ENCODE measurements around the gene PPP1R27. TPM values are rescaled to one million over a fixed set of nuclear protein-coding genes. Genes with fewer than 3 reads are reported as not detected.
"Not testable (repeated sequence)": the region's sequence is repeated elsewhere in the genome, so short reads cannot be mapped to it uniquely, and the experiment has no call there.

The PPP1R27 gene
- total RNA-seq, 2 donors from 2014 or later = not detected

- Mint-ChIP-seq H3K27ac (no peak overlapping the region), H3K36me3 (peaks cover 18 to 22% of the 10 kb centered on the region in 2 donors)
- peak in 1 of 2 donors; percentile 6 for ATAC-seq
Observed at GRCh38 chr17:81846743-81847689, 12.2 kb upstream of the PPP1R27 start.

DNA sequence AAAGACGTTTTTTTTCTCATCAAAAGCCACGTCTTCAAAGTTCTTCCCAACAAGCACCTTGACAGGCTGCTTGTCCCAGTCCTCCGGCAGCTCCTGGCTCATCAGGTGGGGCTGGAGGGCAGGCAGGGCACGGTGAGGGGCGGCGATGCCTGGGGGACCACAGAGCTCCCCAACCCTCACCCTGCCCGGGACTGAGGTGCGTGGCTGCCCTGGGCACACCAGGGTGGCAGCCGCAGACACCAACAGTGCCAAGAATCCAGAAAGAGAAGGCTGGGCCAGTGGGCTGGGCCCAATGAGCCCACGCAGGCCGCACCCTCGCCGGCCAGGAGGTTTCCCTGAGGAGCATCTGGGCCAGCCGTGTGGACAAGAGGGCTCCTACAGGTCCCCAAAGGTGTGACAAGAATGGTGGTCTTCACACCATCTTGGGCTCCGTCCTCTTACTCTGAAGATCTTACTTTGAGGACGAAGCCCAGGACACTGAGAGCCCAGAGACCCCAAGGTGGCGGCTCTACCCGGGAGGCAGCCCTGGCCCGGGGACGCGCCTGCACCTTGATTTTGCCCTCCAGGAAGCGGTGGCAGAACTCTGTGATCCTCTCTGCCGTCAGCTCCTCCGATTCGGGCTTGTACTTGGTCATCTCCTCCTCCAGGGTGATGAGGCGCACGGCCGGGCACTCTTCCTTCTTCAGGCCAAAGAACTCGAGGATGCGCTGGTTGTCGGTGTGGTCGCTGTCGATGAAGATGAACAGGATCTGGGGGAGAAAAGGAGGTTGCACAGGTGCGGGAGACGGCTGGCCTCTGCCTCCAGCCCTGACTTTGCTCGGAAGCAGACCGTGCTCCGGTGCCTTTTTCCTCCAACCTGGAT is 11.3 kb upstream of the PPP1R27 start:
- Mint-ChIP-seq H3K27ac (no peak overlapping the region), H3K36me3 (peaks cover 8 to 13% of the 10 kb centered on the region in 2 donors)
- ATAC-seq = no peak

More at GRCh38 chr17:81846743-81847689, 12.2 kb upstream of the PPP1R27 start:
- no peaks in the 10 kb centered on the region for H3K9me3 Mint-ChIP-seq
- DNase-seq (ENCODE audit: low spot score in 2 of 2) = no peak

DNA sequence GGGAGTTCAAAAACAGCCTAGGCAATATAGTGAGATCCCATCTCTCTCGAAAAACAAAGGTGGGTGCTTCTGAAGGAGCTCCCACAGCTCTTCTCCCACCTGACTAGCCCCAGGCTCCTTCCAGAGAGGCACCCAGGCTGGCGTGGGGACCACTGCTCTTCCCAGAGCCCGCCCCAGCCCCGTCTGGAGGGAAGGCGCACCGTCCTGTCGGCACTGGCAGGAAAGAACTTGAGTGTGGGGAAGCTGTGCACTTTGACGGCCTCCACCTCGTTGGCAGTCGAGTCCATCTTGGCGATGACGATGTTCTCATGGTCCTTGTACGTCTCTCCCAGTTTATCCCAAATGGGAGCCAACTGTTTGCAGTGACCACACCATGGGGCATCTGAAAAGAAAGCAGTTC is 10.5 kb upstream of the PPP1R27 start:
- DNase-seq (ENCODE audit: low spot score in 2 of 2) = no peak

More for the DNA sequence above, 11.3 kb upstream of the PPP1R27 start:
- no peaks in the 10 kb centered on the region for H3K9me3 Mint-ChIP-seq
- no peak for DNase-seq (ENCODE audit: low spot score in 2 of 2)

DNA sequence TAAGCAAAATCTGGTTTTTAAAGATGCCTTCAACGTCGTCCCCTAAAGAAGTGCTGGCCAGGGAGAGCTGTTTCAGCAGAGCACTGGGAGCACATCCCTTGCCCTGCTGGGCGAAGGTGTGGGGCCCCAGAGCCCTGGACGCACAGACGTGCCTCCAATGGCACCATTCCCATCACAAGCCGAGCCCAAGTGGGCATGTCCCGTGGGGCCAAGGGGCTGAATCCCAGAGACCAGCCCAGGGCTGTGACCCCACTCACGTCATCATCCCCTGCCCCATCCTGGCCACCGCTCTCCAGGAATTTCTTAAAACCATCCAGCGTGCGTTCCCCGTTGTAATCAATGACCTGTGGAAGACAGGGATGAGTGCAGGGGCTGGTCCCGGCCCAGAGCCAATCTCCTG is 10.0 kb upstream of the PPP1R27 start:
- ATAC-seq (no peak), DNase-seq (ENCODE audit: low spot score in 2 of 2) (no peak)
- Mint-ChIP-seq H3K36me3 (peaks cover 6 to 11% of the 10 kb centered on the region in 2 donors), H3K27ac (no peak overlapping the region), H3K9me3 (no peaks in the 10 kb centered on the region)

More for the DNA sequence above, 10.5 kb upstream of the PPP1R27 start:
- ATAC-seq = no peak
- Mint-ChIP-seq H3K9me3 (no peaks in the 10 kb centered on the region), H3K27ac (no peak overlapping the region), H3K36me3 (peaks cover 6 to 11% of the 10 kb centered on the region in 2 donors)

- peaks cover 6 to 11% of the 10 kb centered on the region in 2 donors for H3K36me3 Mint-ChIP-seq
- H3K9me3 Mint-ChIP-seq = no peaks in the 10 kb centered on the region
- no peak overlapping the region for H3K27ac Mint-ChIP-seq
- ATAC-seq = no peak
- no peak for DNase-seq (ENCODE audit: low spot score in 2 of 2)
Observed at GRCh38 chr17:81844327-81844851, 9.5 kb upstream of the PPP1R27 start.

DNA sequence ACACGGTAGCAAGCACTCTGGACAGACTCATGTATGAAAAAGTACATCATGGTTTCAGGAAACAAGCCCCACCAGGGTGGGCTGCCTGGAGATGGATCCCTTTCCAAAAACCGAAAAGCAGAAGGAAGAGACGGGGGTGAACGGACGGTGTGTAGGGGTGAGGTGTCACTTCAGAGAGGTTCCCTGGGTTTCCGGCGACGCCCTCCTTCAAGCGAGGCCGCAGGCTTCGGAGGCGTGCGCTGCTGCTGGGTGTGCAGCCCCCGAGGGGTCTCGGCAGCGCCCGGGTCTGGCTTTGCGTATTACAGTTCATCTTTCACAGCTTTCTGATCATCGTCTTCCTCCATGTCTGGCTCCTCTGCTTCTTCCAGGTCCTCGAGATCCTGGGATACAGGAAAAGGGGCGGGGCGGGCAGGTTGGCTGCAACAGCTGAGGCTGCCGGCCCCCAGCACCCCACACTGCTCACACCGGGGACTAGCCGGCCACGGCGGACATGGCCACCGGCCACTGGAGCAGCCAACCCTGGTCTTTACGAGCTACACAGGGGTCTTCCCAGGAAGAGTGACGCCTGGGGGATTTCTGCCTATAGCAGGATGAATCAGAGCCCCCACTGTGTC is 9.0 kb upstream of the PPP1R27 start:
- Mint-ChIP-seq H3K27ac (peak overlapping the region in 1 of 2 donors; percentile 84), H3K36me3 (peaks cover 6 to 11% of the 10 kb centered on the region in 2 donors), H3K9me3 (no peaks in the 10 kb centered on the region)
- DNase-seq (ENCODE audit: low spot score in 2 of 2) (no peak), ATAC-seq (no peak)

- ATAC-seq (peak in 1 of 2 donors; percentile 13), DNase-seq (ENCODE audit: low spot score in 2 of 2) (no peak)
- H3K9me3 Mint-ChIP-seq = no peaks in the 10 kb centered on the region
- peaks cover 6 to 11% of the 10 kb centered on the region in 2 donors for H3K36me3 Mint-ChIP-seq
- no peak overlapping the region for H3K27ac Mint-ChIP-seq
Observed at GRCh38 chr17:81842725-81843504, 8.1 kb upstream of the PPP1R27 start.

- no peak for DNase-seq (ENCODE audit: low spot score in 2 of 2)
- H3K9me3 Mint-ChIP-seq = no peaks in the 10 kb centered on the region
- H3K36me3 Mint-ChIP-seq = peaks cover 6 to 11% of the 10 kb centered on the region in 2 donors
- ATAC-seq = no peak
- H3K27ac Mint-ChIP-seq = no peak overlapping the region
Observed at GRCh38 chr17:81842378-81842724, 7.5 kb upstream of the PPP1R27 start.

DNA sequence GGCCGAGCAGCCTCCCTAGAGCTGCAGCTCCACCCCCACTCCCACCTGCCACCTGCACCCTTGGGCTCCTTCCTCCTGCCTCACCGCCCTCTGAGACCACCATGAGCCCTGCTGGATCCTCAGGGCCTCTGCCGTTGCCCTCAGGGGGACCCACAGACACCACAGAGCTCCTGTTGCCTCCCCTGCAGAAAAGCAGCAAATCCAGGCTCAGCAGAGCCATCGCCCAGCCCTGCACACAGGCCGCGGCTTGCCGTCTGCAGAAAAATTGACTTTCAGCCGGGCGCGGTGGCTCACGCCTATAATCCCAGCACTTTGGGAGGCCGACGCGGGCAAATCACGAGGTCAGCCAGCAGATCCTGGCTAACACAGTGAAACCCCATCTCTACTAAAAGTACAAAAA is 7.0 kb upstream of the PPP1R27 start:
- DNase-seq (ENCODE audit: low spot score in 2 of 2) = no peak
- H3K36me3 Mint-ChIP-seq = peaks cover 6 to 11% of the 10 kb centered on the region in 2 donors

GRCh38 chr17:81840826-81841778 is 6.3 kb upstream of the PPP1R27 start:
- H3K9me3 Mint-ChIP-seq = no peaks in the 10 kb centered on the region
- peak; percentile 8 to 9 for ATAC-seq

More for the DNA sequence above, 7.0 kb upstream of the PPP1R27 start:
- no peak for ATAC-seq
- Mint-ChIP-seq H3K27ac (no peak overlapping the region), H3K9me3 (no peaks in the 10 kb centered on the region)

DNA sequence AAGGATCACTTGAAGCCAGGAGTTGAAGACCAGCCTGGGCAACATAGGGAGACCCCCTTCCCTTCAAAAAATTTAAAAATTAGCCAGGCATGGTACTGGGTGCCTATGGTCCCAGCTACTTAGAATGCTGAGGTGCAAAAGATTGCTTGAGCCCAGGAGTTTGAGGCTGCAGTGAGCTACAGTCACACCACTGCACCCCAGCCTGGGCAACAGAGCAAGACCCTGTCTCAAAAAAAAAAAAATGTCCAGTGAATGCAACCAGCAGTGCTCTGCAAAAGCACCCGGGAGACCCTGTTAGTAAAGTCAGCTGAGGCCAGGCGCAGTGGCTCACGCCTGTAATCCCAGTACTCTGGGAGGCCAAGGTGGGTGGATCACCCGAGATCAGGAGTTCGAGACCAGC is 5.2 kb upstream of the PPP1R27 start:
- DNase-seq (ENCODE audit: low spot score in 2 of 2); H3K27ac Mint-ChIP-seq; H3K9me3 Mint-ChIP-seq; ATAC-seq; H3K36me3 Mint-ChIP-seq: not testable (repeated sequence)

More at GRCh38 chr17:81840826-81841778, 6.3 kb upstream of the PPP1R27 start:
- H3K36me3 Mint-ChIP-seq = peaks cover 6 to 11% of the 10 kb centered on the region in 2 donors
- H3K27ac Mint-ChIP-seq = no peak overlapping the region
- DNase-seq (ENCODE audit: low spot score in 2 of 2) = no peak

- ATAC-seq = no peak
- Mint-ChIP-seq H3K27ac (no peak overlapping the region), H3K9me3 (no peaks in the 10 kb centered on the region), H3K36me3 (peaks cover 0 to 6% of the 10 kb centered on the region in 2 donors)
- no peak for DNase-seq (ENCODE audit: low spot score in 2 of 2)
Observed at GRCh38 chr17:81839301-81839700, 4.5 kb upstream of the PPP1R27 start.

DNA sequence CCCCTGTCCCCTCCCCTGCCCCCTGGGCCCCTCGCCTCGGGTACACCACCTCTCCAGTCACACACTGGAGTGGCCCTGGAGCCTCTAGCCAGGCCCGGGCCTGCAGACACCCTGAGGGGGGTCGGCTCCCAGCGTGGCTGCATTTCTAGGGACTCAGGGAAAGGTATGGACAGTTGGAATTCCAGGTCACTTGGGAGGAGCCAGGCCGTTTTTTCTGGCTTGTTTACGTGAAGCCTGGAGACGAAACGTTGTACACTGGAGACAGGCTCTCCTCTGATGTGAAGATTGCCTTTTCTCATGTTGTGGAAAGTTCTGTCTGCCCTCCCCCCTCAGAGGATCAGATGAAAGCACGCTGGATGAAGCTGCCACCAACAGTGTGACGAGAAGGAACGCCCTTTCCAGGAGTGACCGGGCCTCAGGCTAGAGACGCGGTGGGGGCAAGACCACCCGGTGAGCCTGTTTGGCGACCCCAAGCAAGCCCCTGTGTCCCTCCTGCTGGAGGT is 4.0 kb upstream of the PPP1R27 start:
- H3K9me3 Mint-ChIP-seq = no peaks in the 10 kb centered on the region
- H3K27ac Mint-ChIP-seq = no peak overlapping the region
- no peak for DNase-seq (ENCODE audit: low spot score in 2 of 2)
- peaks cover 0 to 6% of the 10 kb centered on the region in 2 donors for H3K36me3 Mint-ChIP-seq
- no peak for ATAC-seq

DNA sequence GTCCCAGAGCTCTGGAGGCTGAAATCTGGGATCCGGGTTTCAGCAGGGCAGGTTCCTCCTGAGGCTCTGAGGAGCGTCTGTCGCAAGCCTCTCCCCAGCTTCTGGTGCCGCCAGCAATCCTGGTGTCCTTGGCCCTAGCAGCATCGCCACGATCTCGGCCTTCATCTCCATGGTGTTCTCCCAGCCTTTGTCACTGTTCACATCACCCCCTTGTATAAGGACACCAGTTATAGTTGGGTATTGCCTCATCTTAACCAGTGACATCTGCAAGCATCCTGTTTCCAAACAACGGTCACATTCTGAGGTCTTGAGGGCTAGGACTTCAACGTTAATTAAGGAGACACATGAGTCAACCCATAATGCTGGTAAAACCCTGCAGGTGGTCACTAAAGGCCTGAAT is 2.8 kb upstream of the PPP1R27 start:
- no peak for ATAC-seq
- Mint-ChIP-seq H3K9me3 (no peaks in the 10 kb centered on the region), H3K27ac (no peak overlapping the region), H3K36me3 (no peaks in the 10 kb centered on the region)
- DNase-seq (ENCODE audit: low spot score in 2 of 2) = no peak

All from activated naive CD4-positive, alpha-beta T cell treated with anti-CD3 and anti-CD28 coated beads, Interleukin-2, amount 50 U/mL, for 72 hours (primary cell).